Kidney epithelial cell (primary cell): Measurements from ENCODE around the gene OTP. TPM values are rescaled to one million over a fixed set of nuclear protein-coding genes. Genes with fewer than 3 reads are reported as not detected.

Experiments used
- DNase-seq: peaks from one replicate; pipeline ENCODE4 v3.0.0-alpha.2; 2010; ENCODE audit warnings: low read depth
- H3K27me3 ChIP-seq: 2 replicates; pipeline ENCODE4 v1.6.0; 2011; ENCODE audit warnings: low read length; ENCODE audit not compliant: control insufficient read depth, insufficient read depth
- H3K36me3 ChIP-seq: 2 replicates; pipeline ENCODE4 v1.5.1; 2011; ENCODE audit warnings: low read length; ENCODE audit not compliant: control insufficient read depth, insufficient read depth
- H3K4me3 ChIP-seq: 2 replicates; pipeline ENCODE4 v1.5.1; 2011; ENCODE audit warnings: low read depth, mild to moderate bottlenecking, control low read depth, low read length
- CTCF ChIP-seq: IDR thresholded peaks from 2 replicates; pipeline ENCODE4 v1.5.1; 2011; ENCODE audit warnings: mild to moderate bottlenecking, moderate library complexity, low read length, control low read depth, inconsistent platforms; ENCODE audit not compliant: insufficient read depth, poor library complexity, severe bottlenecking
- total RNA-seq: library from RNA; depleted of rRNA; stranded (reverse); fragments of >200 nt; gene quantifications from 2 replicates; pipeline ENCODE4 v1.2.3, GENCODE V29; 2015

OTP gene
- total RNA-seq, 1 donor from 2014 or later: not detected

- no peaks in the 10 kb centered on the region for H3K36me3 ChIP-seq
- H3K4me3 ChIP-seq: no peak overlapping the region
- TF ChIP-seq CTCF: no peak
- DNase-seq: no peak
- H3K27me3 ChIP-seq: peaks cover 78% of the 10 kb centered on the region
Observed at GRCh38 chr5:77645158-77645994, 6.9 kb upstream of the OTP start.

- Histone ChIP-seq H3K27me3 (peaks cover 84% of the 10 kb centered on the region), H3K36me3 (no peaks in the 10 kb centered on the region), H3K4me3 (no peak overlapping the region)
- no peak for DNase-seq
- TF ChIP-seq CTCF: no peak
Observed at GRCh38 chr5:77644371-77645157, 6.1 kb upstream of the OTP start.

GRCh38 chr5:77643654-77644370 is 5.3 kb upstream of the OTP start:
- TF ChIP-seq CTCF: no peak
- DNase-seq: no peak
- Histone ChIP-seq H3K27me3 (peaks cover 83% of the 10 kb centered on the region), H3K36me3 (no peaks in the 10 kb centered on the region), H3K4me3 (no peak overlapping the region)

- no peak for DNase-seq
- Histone ChIP-seq H3K36me3 (no peaks in the 10 kb centered on the region), H3K27me3 (peaks cover 87% of the 10 kb centered on the region), H3K4me3 (no peak overlapping the region)
- TF ChIP-seq CTCF: no peak
Observed at GRCh38 chr5:77642738-77643653, 4.5 kb upstream of the OTP start.

GRCh38 chr5:77641963-77642737 is 3.6 kb upstream of the OTP start:
- no peak for DNase-seq
- H3K36me3 ChIP-seq: no peaks in the 10 kb centered on the region
- H3K27me3 ChIP-seq: peaks cover 90% of the 10 kb centered on the region
- no peak overlapping the region for H3K4me3 ChIP-seq
- TF ChIP-seq CTCF: no peak
